Measurements from ENCODE around the gene CDH22. TPM values are rescaled to one million over a fixed set of nuclear protein-coding genes. Genes with fewer than 3 reads are reported as not detected.

Gene CDH22
- total and polyA plus RNA-seq, 5 experiments from 2014 or later = not detected

- Mint-ChIP-seq H3K9me3 (peaks cover 0 to 3% (median 0%) of the 10 kb centered on the region in 9 donors), H3K27ac (no peak overlapping the region), H3K27me3 (peaks cover 24 to 93% (median 65%) of the 10 kb centered on the region in 5 donors), H3K4me3 (peak overlapping the region in 6 of 10 donors; percentile 15 to 56 (median 50)), H3K36me3 (no peaks in the 10 kb centered on the region), H3K4me1 (peaks cover 0 to 3% (median 0%) of the 10 kb centered on the region in 4 donors)
- POLR2A ChIA-PET = interaction anchor here (0.5 kb wide), 2 partner anchors 186 to 369 kb away, joined by 3 to 4 read pairs; no protein-coding TSS in a partner anchor
- DNase-seq = peak in 1 of 10 donors; percentile 37
- no peak for ATAC-seq
These were observed 133.2 kb downstream of the CDH22 start for GRCh38 chr20:46175127-46175494.

GRCh38 chr20:46174469-46175126, 133.7 kb downstream of the CDH22 start:
- ATAC-seq (peak; percentile 94 to 100), DNase-seq (peak; percentile 45 to 82 (median 66))
- Mint-ChIP-seq H3K4me1 (peaks cover 0 to 3% (median 0%) of the 10 kb centered on the region in 4 donors), H3K9me3 (peaks cover 0 to 3% (median 0%) of the 10 kb centered on the region in 9 donors), H3K27ac (no peak overlapping the region), H3K27me3 (peaks cover 21 to 92% (median 61%) of the 10 kb centered on the region in 5 donors), H3K4me3 (peak overlapping the region in 4 of 10 donors; percentile 15 to 53 (median 32)), H3K36me3 (no peaks in the 10 kb centered on the region)
- POLR2A ChIA-PET = interaction anchor here (0.5 to 0.7 kb wide), 3 partner anchors 86 to 369 kb away, joined by 3 to 4 read pairs (median 3); no protein-coding TSS in a partner anchor

GRCh38 chr20:46173652-46174468, 134.4 kb downstream of the CDH22 start:
- POLR2A ChIA-PET = interaction anchor here (0.7 kb wide), 1 partner anchor 85 kb away, joined by 3 read pairs; no protein-coding TSS in a partner anchor
- ATAC-seq = no peak

GRCh38 chr20:46172961-46173536, 135.2 kb downstream of the CDH22 start:
- DNase-seq (peak in 1 of 10 donors; percentile 7), ATAC-seq (no peak)
- Mint-ChIP-seq H3K27me3 (peaks cover 21 to 88% (median 53%) of the 10 kb centered on the region in 5 donors), H3K4me3 (no peak overlapping the region), H3K27ac (no peak overlapping the region), H3K36me3 (no peaks in the 10 kb centered on the region), H3K4me1 (peaks cover 0 to 3% (median 0%) of the 10 kb centered on the region in 4 donors), H3K9me3 (peaks cover 0 to 3% (median 0%) of the 10 kb centered on the region in 9 donors)
- POLR2A ChIA-PET = no interaction called here

More at GRCh38 chr20:46173652-46174468, 134.4 kb downstream of the CDH22 start:
- H3K36me3 Mint-ChIP-seq = no peaks in the 10 kb centered on the region
- peaks cover 21 to 88% (median 56%) of the 10 kb centered on the region in 5 donors for H3K27me3 Mint-ChIP-seq
- DNase-seq = peak in 1 of 10 donors; percentile 8
- no peak overlapping the region for H3K27ac Mint-ChIP-seq
- peaks cover 0 to 3% (median 0%) of the 10 kb centered on the region in 9 donors for H3K9me3 Mint-ChIP-seq
- peaks cover 0 to 3% (median 0%) of the 10 kb centered on the region in 4 donors for H3K4me1 Mint-ChIP-seq
- no peak overlapping the region for H3K4me3 Mint-ChIP-seq

- Mint-ChIP-seq H3K9me3 (peaks cover 0 to 3% (median 0%) of the 10 kb centered on the region in 9 donors), H3K27ac (no peak overlapping the region), H3K4me3 (no peak overlapping the region), H3K36me3 (no peaks in the 10 kb centered on the region), H3K27me3 (peaks cover 22 to 83% (median 52%) of the 10 kb centered on the region in 5 donors), H3K4me1 (peaks cover 0 to 3% (median 0%) of the 10 kb centered on the region in 4 donors)
- peak in 1 of 10 donors; percentile 19 for DNase-seq
- no peak for ATAC-seq
- POLR2A ChIA-PET = no interaction called here
These were observed 135.8 kb downstream of the CDH22 start for GRCh38 chr20:46172455-46172854.

- H3K4me1 Mint-ChIP-seq = peaks cover 0 to 3% (median 0%) of the 10 kb centered on the region in 4 donors
- H3K4me3 Mint-ChIP-seq = no peak overlapping the region
- no peak for ATAC-seq
- POLR2A ChIA-PET = no interaction called here
- peak in 1 of 10 donors; percentile 23 for DNase-seq
- H3K9me3 Mint-ChIP-seq = peaks cover 0 to 3% (median 0%) of the 10 kb centered on the region in 9 donors
- H3K27ac Mint-ChIP-seq = no peak overlapping the region
- no peaks in the 10 kb centered on the region for H3K36me3 Mint-ChIP-seq
- peaks cover 22 to 79% (median 52%) of the 10 kb centered on the region in 5 donors for H3K27me3 Mint-ChIP-seq
These were observed 136.4 kb downstream of the CDH22 start for GRCh38 chr20:46171909-46172308.

- Mint-ChIP-seq H3K27me3 (peaks cover 25 to 79% (median 53%) of the 10 kb centered on the region in 5 donors), H3K27ac (no peak overlapping the region), H3K4me3 (no peak overlapping the region), H3K9me3 (peaks cover 0 to 3% (median 0%) of the 10 kb centered on the region in 9 donors), H3K36me3 (no peaks in the 10 kb centered on the region), H3K4me1 (peaks cover 0 to 3% (median 0%) of the 10 kb centered on the region in 4 donors)
- no peak for ATAC-seq
- POLR2A ChIA-PET = no interaction called here
- no peak for DNase-seq
These were observed 136.8 kb downstream of the CDH22 start for GRCh38 chr20:46171476-46171875.

GRCh38 chr20:46169245-46170171, 138.8 kb downstream of the CDH22 start:
- Mint-ChIP-seq H3K4me3 (no peak overlapping the region), H3K36me3 (no peaks in the 10 kb centered on the region), H3K9me3 (peaks cover 0 to 3% (median 0%) of the 10 kb centered on the region in 9 donors), H3K27me3 (peaks cover 18 to 79% (median 48%) of the 10 kb centered on the region in 5 donors), H3K4me1 (no peaks in the 10 kb centered on the region), H3K27ac (no peak overlapping the region)
- ATAC-seq = no peak
- POLR2A ChIA-PET = no interaction called here
- peak in 1 of 10 donors; percentile 18 for DNase-seq

- POLR2A ChIA-PET = no interaction called here
- H3K9me3 Mint-ChIP-seq = peaks cover 0 to 5% (median 0%) of the 10 kb centered on the region in 9 donors
These were observed 139.9 kb downstream of the CDH22 start for GRCh38 chr20:46168438-46168837.

GRCh38 chr20:46167080-46167479, 141.2 kb downstream of the CDH22 start:
- no peak overlapping the region for H3K4me3 Mint-ChIP-seq
- H3K27ac Mint-ChIP-seq = no peak overlapping the region
- no peaks in the 10 kb centered on the region for H3K36me3 Mint-ChIP-seq
- POLR2A ChIA-PET = no interaction called here
- H3K27me3 Mint-ChIP-seq = peaks cover 18 to 79% (median 46%) of the 10 kb centered on the region in 5 donors
- peaks cover 0 to 2% (median 0%) of the 10 kb centered on the region in 9 donors for H3K9me3 Mint-ChIP-seq
- no peak for ATAC-seq
- no peaks in the 10 kb centered on the region for H3K4me1 Mint-ChIP-seq
- DNase-seq = no peak

More at GRCh38 chr20:46168438-46168837, 139.9 kb downstream of the CDH22 start:
- Mint-ChIP-seq H3K36me3 (no peaks in the 10 kb centered on the region), H3K4me1 (no peaks in the 10 kb centered on the region), H3K27ac (no peak overlapping the region), H3K4me3 (no peak overlapping the region), H3K27me3 (peaks cover 17 to 79% (median 48%) of the 10 kb centered on the region in 5 donors)
- DNase-seq (no peak), ATAC-seq (no peak)

- ATAC-seq (no peak), DNase-seq (peak in 1 of 10 donors; percentile 31)
- Mint-ChIP-seq H3K27ac (no peak overlapping the region), H3K27me3 (peaks cover 25 to 55% (median 39%) of the 10 kb centered on the region in 5 donors), H3K4me1 (no peaks in the 10 kb centered on the region), H3K4me3 (no peak overlapping the region), H3K36me3 (no peaks in the 10 kb centered on the region), H3K9me3 (peaks cover 0 to 2% (median 0%) of the 10 kb centered on the region in 9 donors)
- POLR2A ChIA-PET = no interaction called here
These were observed 144.0 kb downstream of the CDH22 start for GRCh38 chr20:46164254-46164653.
